RPMI7951 (cell line): ENCODE data around the gene MOB3A. TPM values are rescaled to one million over a fixed set of nuclear protein-coding genes. Genes with fewer than 3 reads are reported as not detected.
"Not testable (repeated sequence)": the region's sequence is repeated elsewhere in the genome, so short reads cannot be mapped to it uniquely, and the experiment has no call there.

ENCODE experiments used
- DNase-seq: peaks from one replicate; pipeline ENCODE4 v3.0.0-alpha.2; 2012; ENCODE audit warnings: low read depth
- total RNA-seq: library from RNA; depleted of rRNA; stranded (reverse); fragments of >200 nt; shearing (Covaris generic); gene quantifications from 2 replicates; pipeline ENCODE4 v1.2.3, GENCODE V29; 2014

MOB3A gene
- total RNA-seq, 1 experiment from 2014 or later: 24.2 TPM

DNA sequence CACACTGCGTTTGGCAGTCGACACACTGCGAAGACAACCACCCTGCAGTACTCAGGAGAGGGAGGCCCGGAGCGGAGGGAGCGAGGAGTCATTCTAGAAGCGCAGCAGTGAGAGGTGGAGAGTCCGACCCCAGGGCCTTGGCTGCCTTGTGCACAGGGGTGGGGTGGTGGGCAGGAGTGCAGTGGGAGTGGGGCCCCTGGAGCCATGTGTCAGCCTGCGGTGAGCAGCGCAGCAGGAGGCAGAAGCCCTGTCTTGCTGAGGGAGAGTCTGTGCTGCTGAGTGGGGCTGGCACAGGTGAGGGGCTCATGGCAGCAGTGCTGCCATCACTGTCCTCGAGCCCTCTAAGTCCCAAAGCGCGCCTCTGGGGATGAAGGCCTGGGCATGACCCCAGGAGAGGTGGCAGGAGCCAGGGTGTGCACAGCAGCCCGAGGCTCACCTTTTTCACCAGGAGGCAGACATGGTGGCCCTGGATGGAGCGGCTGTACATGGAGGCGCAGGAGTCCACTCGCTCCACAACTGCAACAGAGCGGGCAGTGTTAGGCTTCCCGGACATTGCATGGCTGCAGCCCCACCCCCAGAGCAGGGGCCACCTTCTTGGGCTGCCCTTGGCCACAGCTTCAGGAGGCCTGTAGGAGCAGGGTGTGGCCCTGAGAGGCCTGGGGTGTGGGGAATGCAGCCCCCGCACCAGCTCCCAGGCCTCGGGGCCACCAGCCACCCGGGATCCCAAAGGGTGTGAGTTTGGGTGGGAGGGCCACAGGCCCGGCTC is 12.3 kb upstream of the MOB3A start:
- no peak for DNase-seq

GRCh38 chr19:2103045-2103707 is 7.0 kb upstream of the MOB3A start:
- DNase-seq: no peak

GRCh38 chr19:2101417-2102335 is 5.5 kb upstream of the MOB3A start:
- no peak for DNase-seq

GRCh38 chr19:2100719-2101061 is 4.6 kb upstream of the MOB3A start:
- no peak for DNase-seq

GRCh38 chr19:2099937-2100718 is 4.0 kb upstream of the MOB3A start:
- no peak for DNase-seq

DNA sequence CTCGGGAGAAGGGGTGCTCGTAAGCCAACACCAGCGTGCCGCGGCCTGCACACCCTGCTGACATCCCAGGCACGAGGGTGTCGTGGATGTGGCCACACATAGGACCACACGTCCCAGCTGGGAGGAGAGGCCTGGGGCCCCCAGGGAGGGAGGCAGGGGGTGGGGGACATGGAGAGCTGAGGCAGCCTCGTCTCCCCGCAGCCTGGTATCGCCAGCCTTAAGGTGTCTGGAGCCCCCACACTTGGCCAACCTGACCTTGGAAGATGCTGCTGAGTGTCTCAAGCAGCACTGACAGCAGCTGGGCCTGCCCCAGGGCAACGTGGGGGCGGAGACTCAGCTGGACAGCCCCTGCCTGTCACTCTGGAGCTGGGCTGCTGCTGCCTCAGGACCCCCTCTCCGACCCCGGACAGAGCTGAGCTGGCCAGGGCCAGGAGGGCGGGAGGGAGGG is 3.0 kb upstream of the MOB3A start:
- no peak for DNase-seq

DNA sequence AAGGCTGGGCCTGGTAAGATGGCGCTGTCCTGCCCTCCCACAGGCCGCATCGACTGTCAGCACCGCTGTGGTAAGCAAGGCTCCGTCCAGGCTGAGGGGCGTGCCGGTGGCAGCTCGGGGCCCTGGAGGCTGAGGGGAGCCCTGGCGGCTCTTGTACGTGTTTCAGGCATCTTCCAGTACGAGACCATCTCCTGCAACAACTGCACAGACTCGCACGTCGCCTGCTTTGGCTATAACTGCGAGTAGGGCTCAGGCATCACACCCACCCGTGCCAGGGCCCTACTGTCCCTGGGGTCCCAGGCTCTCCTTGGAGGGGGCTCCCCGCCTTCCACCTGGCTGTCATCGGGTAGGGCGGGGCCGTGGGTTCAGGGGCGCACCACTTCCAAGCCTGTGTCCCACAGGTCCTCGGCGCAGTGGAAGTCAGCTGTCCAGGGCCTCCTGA is 1.8 kb upstream of the MOB3A start:
- no peak for DNase-seq

- DNase-seq: no peak
These were observed 1.2 kb upstream of the MOB3A start for GRCh38 chr19:2097203-2097885.

DNA sequence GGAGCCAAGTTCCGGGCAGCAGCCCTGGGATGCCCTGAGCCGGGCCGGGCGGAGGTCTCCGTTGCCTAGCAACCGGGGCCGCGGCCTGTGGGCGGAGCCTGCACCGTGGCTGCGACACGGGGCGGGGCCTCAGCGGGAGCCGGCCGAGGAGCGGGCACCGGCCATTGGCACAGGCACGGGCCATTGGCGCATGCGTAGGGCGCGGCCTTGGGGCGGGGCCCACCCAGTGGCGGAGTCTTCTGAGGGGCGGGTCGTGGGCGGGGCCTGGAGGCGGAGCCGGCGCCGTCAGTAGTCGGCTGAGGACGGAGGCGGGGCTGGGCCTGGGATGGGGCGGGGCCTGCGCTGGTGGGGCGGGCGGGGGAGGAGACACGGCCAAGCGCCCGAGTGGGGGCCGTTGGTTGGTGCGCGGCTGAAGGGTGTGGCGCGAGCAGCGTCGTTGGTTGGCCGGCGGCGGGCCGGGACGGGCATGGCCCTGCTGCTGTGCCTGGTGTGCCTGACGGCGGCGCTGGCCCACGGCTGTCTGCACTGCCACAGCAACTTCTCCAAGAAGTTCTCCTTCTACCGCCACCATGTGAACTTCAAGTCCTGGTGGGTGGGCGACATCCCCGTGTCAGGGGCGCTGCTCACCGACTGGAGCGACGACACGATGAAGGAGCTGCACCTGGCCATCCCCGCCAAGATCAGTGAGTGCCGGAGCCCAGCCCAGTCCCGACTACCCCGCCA is 515 bp upstream of the MOB3A start, which contains the start of gene IZUMO4:
Gene IZUMO4, plus strand, starts transcription at position 436 of the 723 bp plus-strand sequence. Its CDS starts 31 bp downstream, at position 467.
- DNase-seq: peak; percentile 90

GRCh38 chr19:2091926-2092525 is 4.1 kb downstream of the MOB3A start:
- not testable (repeated sequence) for DNase-seq

DNA sequence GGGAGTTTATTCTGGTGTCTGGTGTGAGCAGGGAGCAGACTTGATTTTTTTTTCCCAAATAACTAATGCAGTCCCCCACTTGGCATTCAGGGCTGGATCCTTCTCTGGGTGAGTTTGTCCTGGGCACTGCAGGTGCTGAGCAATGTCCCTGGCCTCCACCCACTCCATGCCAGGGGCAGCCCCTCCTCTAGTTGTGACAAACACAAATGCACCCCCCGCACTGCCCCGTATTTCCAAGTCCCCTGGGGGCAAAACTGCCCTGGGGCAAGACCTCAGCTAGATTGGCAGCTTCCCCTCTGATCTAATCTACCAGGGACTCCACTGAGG is 6.4 kb downstream of the MOB3A start:
- no peak for DNase-seq

- no peak for DNase-seq
These were observed 7.0 kb downstream of the MOB3A start for GRCh38 chr19:2089001-2089711.

- no peak for DNase-seq
These were observed 8.5 kb downstream of the MOB3A start for GRCh38 chr19:2087621-2088100.

DNA sequence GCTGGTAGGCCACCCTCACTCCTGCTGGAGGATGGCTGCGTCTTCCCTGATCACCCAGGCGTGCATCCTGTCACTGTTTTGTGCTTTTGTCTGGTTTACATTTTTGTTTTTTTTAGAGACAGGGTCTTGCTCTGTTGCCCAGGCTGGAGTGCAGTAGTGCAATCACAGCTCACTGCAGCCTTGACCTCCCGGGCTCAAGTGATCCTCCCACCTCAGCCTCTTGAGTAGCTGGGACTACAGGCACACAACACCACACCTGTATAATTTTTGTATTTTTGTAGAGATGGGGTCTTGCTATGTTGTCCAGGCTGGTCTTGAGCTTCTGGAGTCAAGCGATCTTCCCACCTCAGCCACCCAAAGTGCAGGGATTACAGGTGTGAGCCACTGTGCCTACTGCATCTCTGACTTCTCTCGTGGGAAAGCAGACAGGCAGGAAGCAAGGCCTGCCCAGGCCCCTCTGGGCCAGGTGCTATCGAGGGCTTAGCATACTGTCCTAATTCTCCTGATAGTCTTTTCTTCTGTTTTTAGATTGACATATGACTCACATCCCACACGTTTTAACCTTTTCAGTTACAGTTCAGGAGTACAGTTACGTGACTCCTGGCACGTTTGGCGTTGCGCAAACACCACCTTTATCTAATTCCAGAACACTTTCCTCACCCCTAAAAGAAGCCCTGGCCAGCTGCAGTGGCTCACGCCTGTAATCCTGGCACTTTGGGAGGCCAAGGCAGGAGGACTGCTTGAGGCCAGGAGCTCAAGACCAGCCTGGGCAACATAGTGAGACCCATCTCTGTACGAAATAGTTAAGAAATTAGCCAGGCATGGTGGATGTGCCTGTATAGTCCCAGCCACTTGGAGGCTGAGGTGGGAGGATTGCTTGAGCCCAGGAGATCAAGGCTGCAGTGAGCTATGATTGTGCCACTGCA is 9.2 kb downstream of the MOB3A start:
- DNase-seq: peak; percentile 54

DNA sequence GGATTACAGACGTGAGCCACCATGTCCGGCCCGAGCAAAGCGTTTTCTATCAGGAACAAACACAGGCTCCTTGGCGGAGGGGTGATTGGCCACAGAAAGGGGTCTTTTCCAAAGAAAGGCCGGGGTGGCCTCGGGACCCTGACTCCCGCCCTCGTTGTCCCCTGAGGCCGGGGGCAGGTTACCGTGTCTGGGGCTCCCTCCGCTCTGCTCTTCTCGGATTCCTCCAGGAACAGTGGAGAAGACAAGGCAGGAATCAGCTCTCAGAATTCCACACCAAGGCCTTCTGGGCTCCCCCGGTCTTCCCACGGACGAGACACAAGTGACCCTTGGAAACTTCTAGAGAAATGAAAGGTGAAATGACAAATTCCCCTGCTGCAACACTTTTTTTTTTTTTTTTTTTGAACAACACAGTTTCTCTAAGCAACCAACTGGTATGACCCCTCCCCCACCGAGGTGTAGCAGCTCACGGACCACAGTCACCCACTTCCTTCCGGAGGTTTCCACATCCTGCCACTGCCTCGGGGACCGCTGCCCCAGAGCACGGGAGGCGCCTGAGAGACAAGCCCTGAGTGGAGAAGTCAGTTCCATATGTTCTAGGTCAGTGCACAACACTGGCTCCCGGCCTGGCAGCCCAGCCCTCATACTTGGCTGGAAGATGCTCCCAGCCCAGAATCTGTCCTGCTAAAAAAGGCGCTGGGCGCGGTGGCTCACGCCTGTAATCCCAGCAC is 11.0 kb downstream of the MOB3A start:
- DNase-seq: peak; percentile 98

DNA sequence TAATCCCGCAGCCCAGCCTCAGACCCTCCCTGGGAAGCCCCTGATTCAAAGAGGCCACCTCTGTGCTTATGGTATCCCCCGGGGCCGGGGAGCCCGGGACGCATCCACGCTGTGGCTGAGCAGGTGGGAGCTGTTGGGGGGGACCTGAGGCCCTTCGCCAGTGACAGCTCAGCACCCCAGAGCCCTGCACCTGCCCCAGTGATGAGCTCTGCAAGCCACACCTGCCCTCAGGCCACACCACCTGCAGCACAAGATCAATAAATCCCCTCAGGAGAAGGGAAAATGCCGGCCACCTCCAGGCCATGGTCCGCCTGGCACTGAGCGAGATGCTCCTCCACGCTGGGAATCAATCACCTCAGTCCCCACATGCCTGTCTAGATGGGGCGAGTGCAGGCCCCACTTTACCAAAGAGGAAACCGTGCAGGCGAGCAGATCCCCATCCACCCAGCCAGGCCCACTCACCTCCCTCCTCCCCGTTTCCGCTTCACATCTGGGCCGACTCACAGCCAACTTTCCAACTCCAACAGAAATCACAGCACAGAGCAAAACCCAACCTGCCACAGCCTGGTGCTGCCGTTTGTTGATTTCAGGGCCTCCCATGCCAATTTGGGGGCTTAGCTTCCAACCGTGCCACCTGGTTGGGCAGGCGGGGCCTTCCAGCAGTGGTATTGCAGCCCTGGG is 12.8 kb downstream of the MOB3A start:
- no peak for DNase-seq
